NOMO-1 treated with dmso at 0.1 percent for 144 hours (cell line): ENCODE measurements around the gene ADGRL1.
A peak's percentile ranks its signal among the peaks of the same experiment; 100 is the strongest.
"Not testable (repeated sequence)": the region's sequence is repeated elsewhere in the genome, so short reads cannot be mapped to it uniquely, and the experiment has no call there.

Source experiments
- DNase-seq: peaks from one replicate; lab custom pipeline; 2025; ENCODE audit not compliant: unreplicated experiment; lab: John Stamatoyannopoulos, UW

The ADGRL1 gene

GRCh38 chr19:14218620-14219330 is 12.8 kb upstream of the ADGRL1 start:
- no peak for DNase-seq

GRCh38 chr19:14217886-14218285 is 11.9 kb upstream of the ADGRL1 start:
- not testable (repeated sequence) for DNase-seq

- DNase-seq = no peak
Measured at GRCh38 chr19:14214580-14214979, 8.6 kb upstream of the ADGRL1 start.

GRCh38 chr19:14210182-14210581 is 4.2 kb upstream of the ADGRL1 start:
- not testable (repeated sequence) for DNase-seq

GRCh38 chr19:14209401-14209800 is 3.4 kb upstream of the ADGRL1 start:
- not testable (repeated sequence) for DNase-seq

- DNase-seq = not testable (repeated sequence)
Measured at GRCh38 chr19:14208496-14208895, 2.5 kb upstream of the ADGRL1 start.

- DNase-seq = not testable (repeated sequence)
Measured at GRCh38 chr19:14207796-14208195, 1.8 kb upstream of the ADGRL1 start.

- peak; percentile 88 for DNase-seq
Measured at GRCh38 chr19:14206737-14207726, 1.1 kb upstream of the ADGRL1 start.

- DNase-seq = not testable (repeated sequence)
Measured at GRCh38 chr19:14206308-14206707, 339 bp upstream of the ADGRL1 start.

GRCh38 chr19:14204676-14205451 is 1.1 kb downstream of the ADGRL1 start:
- DNase-seq = not testable (repeated sequence)

GRCh38 chr19:14204219-14204618 is 1.8 kb downstream of the ADGRL1 start:
- not testable (repeated sequence) for DNase-seq

- DNase-seq = not testable (repeated sequence)
Measured at GRCh38 chr19:14203788-14204187, 2.2 kb downstream of the ADGRL1 start.

- DNase-seq = no peak
Measured at GRCh38 chr19:14203177-14203576, 2.8 kb downstream of the ADGRL1 start.

- not testable (repeated sequence) for DNase-seq
Measured at GRCh38 chr19:14201481-14201880, 4.5 kb downstream of the ADGRL1 start.

- not testable (repeated sequence) for DNase-seq
Measured at GRCh38 chr19:14200147-14200841, 5.7 kb downstream of the ADGRL1 start.

GRCh38 chr19:14198384-14199376 is 7.3 kb downstream of the ADGRL1 start:
- DNase-seq = no peak

GRCh38 chr19:14197882-14198281 is 8.1 kb downstream of the ADGRL1 start:
- DNase-seq = no peak

GRCh38 chr19:14197288-14197687 is 8.7 kb downstream of the ADGRL1 start:
- not testable (repeated sequence) for DNase-seq

GRCh38 chr19:14196105-14196504 is 9.9 kb downstream of the ADGRL1 start:
- DNase-seq = not testable (repeated sequence)
